Fibroblast of skin of abdomen (primary cell): ENCODE measurements around the gene SMIM1.

Source experiments
- DNase-seq: peaks from one replicate; pipeline ENCODE4 v3.0.0-alpha.2; 2013

Gene SMIM1

DNA sequence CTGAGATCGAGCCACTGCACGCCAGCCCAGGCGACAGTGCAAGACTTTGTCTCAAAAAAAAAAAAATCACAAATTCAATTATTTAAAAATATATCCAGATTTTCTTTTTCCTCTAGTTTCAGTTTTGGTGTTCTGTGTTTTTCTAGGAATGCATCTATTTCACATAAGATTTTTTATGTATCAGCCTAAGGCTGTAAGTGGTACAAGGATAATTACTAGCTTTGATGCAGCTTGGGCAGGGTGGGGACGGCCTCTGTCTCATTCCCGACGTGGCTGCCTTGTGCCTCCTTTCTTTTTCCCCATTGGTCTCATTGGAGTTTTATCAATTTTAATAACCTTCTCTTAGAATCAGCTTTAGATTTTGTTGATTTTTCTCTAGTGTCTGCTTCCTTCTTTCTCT, 13.4 kb upstream of the SMIM1 start:
- no peak for DNase-seq

DNA sequence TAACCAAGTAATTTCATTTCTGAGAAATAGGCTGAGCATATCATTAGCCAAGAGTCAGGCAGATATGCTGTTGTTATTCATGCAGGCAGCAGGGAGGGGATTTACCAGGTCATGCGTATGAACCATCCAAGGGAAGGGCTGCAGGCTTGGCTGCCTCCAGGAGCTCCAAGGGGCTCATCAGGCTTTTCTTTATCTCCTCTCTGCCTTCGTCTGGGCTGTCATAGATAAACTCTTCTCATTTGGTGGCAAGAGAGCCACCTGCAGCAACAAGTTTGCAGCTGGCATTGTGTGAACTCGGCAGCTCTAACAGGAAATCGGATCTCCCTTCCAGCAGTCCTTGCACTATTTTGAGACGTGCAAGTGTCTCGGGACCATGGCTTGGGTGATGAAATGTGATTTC, 12.8 kb upstream of the SMIM1 start:
- DNase-seq = no peak

DNA sequence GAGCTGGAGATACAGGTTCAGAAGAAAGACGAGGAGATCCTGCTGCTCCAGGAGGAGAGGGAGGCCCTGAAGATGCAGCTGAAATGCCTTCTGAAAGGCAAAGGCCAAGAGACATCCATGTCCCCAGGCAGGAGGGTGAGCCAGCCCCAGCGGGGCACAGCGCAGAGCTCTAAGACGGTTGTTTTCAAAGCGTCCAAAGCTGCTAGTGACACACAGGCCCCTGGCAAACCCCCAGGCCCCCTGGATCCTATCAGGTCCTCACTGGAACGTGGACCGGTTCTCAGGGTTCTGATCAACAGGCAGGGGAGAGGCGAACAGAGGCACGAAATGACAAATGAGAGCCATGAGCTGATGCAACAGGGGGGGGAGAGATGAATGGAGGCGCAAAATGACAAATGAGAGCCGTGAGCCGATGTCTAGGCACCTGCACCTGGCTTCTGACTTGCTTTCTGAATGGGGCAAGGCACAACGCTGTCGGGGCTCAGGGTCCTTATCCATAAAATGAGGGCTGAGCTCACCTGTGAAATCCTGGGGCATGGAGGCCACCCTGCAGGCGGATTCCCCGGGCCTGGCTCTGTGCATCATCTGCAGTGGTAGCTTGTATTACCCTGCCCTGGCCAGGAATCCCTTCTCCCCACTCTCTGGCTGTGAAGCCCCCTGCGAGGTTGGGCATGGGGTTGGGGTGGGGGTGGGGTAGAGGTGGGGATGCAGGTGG, 11.1 kb upstream of the SMIM1 start:
- no peak for DNase-seq

DNA sequence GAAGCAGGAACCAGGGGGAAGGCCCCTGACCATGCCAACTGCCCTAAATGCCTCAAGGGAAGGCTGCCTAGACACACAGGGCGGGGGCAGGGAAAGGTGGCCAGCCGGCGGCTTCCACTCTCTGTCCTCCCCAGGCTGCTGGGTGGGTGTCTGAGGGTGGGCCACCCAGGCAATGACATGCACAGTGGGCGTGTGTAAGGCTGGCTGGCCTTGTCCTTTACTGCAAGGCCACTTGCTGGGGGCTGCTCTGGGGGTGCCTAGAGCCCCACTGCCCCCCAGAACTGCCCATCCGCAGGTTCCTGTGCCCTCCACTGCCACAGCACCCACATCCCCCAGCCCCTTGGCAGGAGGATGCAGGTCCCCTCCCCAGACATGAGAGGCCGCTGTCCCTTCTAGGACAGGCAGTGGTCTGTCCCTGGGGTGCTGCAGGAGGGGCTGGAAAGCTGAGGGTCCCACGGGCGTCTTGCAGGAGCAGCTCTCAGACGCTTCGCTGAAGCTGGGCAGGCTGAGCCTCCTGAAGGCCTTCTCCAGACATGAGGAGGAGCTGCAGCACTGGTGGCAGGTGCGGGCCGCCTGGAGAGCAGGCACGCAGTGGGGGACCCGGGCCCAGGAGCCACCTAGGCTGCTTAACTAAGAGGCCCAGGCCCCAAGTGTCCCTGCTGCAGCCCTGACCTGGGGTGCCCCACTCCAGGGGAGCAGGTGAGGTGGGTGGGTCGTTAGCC, 10.2 kb upstream of the SMIM1 start:
- DNase-seq = no peak

DNA sequence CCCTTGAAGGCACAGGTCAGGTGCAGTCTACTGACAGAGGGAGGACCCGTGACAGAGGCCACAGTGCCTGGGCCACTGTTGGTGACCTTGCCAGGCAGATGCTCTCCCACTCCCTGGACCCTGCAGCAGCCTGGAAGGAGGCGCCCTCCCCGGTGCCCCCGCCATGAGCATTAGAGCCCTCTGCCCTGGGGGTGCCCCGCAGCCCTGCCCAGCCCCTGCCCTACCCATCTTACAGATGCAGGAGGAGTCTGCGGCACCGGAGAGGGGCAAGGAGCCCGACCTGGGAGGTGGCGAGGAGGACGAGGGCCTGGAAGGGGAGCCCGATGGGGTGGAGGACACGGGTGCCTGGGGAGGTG, 9.7 kb upstream of the SMIM1 start:
- no peak for DNase-seq

GRCh38 chr1:3763351-3764125, 9.0 kb upstream of the SMIM1 start:
- DNase-seq = no peak

- DNase-seq = no peak
These were observed 5.1 kb upstream of the SMIM1 start for GRCh38 chr1:3767328-3767925.

DNA sequence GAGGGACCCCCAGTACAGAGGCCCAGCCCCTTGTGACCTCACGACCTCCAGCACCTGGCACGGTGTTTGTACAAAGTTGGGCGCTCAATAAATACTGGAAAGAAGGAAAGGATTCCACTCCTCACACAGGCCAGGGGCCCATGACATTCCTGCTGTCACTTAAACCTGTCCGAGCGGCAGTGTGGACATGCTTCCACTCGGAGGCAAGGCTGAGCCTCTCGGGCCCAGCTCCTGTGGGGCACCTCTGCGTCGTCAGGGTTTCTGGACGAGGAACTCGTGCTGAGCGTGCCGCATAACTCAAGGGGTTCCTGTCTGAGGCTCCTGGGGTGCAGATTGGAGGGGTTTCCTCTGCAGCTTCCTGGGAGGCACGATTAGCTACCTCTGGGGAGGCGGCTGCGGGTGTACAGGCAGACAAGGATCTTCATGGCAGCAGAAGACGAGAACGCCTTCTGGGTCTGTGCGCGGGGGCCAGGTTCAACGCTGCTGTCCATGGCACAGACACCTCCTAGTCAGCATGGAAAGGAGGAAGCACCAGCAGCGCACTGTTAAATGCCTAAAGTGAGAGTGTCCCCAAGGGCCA, 3.6 kb upstream of the SMIM1 start:
- no peak for DNase-seq

DNA sequence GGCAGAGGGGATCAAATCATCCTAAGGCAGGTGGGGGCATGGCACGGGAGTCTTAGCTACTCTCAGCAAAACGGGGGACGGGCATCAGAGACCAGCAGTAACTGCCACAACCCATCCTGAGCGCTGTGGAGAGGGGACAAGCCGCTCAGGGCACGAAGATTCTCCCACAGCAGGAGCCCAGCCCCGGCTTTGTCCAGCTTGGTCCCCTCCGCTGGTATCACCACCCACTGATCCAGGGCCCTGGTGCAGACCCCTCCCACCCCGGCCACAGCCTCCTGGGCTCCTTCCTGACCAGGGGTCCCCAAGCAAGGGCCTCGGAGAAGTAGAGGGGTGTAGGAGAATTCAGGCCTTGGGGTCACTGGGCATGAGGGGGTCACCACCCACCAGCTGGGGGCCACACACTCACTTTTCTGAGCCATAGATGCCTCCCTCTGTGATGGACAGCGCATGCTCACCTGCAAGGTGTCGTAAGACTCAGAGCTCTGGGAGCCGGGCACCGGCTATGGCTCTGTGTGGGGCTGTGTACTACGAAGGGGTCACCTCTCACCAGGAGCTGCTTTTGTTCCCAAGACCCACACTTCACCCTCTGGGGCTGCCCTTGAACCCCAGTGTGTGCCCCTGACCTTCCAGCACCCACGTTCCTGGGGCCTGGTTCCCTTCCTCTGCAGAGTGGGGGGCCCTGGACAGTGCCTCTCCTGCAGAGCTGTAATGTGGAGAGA, 2.3 kb upstream of the SMIM1 start:
- no peak for DNase-seq

DNA sequence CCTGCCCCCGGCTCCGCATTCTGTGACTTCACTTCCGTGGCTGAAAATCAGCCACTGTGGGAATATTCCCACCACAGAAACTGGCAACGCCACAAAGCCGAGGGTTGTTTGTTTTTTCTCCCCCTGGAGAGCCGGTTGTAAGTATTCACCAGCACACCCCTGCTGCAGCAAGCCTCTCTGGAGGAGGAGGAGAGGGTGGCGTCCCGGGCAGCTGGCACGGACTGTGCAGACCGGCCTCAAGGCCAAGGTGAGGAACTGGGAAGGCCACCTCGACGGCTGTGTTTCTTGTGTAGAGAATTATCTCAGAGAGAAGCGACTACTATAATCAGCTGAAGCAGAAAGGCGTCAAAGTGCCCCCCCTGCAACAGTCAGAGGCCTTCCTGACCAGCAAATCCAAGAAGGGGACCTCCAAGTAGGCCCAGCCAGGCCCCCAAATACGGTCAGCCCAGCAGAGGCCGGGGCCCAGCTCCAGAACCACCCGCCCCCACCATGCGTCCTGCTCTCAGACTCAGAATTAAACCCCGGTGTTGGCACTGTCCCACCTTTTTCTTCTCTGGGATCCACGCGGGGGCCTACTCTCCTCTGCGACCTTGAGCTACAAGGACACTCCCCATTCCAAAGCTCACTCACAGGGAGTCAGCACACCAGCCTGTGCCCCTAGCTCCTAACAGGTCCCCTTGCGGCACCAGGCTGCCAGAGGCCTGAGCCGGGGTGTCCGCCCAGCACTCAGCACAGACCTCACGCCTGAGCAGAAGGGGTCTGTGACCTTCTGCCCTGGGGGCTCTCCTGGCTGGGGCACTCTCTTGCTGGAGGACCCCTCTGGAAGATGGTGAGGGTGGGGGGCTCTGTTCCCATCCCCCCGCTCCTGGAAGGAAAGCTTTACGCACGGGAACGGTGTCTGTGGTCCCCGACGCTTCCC, 1.2 kb upstream of the SMIM1 start:
- no peak for DNase-seq

- peak; percentile 81 for DNase-seq
These were observed 378 bp upstream of the SMIM1 start for GRCh38 chr1:3772027-3772714.

DNA sequence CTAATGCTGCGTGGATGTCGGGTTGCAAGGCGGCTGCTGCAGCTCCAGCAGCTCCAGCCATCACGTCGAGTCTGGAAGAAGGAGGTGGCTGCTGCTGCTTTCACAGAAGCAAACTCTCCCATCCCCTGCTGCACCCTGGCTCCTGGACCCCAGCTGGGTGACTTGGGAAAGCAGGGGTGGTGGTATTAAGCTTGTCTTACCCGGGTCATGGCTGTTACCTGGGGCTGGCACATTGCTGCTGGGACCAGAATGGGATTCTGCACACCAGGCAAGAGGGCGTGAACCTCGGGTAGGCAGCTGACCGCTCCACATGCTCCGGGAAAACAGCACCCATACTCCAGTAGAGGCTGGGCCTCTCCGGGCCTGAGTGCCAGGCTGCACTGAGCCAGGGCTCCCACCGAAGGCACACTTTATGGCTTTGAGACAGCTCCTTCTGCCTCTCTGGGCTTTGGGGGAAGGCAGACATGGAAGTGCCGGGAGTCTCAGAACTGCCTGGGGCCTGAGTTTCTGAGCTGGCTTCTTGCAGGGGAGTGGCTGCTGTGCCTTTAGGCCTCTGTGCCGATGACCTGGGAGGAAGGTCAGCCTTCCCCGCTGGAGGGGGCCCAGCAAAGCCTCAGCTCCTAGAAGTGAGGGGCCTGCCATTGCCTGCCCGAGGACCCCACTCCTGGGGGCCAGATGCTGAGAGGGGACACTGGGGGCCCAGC, 1.2 kb downstream of the SMIM1 start:
- DNase-seq = no peak

DNA sequence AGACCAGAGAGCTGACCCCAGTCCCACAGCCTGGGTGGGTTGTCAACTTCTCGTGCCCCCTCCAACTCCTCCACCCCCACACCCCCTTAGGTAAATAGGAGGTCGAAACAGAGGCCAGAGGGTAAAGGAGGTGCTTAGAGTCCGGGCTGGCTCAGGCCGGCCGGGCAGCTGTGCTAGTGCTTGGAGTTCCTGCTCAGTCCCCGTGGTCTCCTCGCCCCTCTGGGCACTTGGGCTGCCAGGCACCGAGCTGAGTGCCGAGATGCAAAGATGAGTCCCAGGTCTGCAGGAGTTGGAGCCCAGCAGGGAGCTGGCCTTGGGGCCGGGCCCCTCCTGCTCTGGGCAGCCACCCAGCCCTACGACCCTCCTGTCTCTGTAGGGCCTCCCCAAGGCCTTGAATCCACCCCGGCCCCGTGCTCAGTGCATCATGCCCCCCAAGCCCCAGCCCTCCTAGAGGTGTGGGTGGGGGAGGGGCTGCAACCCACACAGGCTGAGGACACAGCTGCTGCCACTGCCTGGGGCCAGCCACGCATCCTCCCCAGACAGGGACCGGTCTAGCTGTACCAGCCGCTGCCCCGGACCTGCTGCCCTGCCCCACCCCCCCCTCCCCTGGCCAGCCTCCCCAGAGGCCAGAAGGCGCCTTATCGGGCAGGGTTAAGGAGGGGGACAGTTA, 1.9 kb downstream of the SMIM1 start:
- no peak for DNase-seq

DNA sequence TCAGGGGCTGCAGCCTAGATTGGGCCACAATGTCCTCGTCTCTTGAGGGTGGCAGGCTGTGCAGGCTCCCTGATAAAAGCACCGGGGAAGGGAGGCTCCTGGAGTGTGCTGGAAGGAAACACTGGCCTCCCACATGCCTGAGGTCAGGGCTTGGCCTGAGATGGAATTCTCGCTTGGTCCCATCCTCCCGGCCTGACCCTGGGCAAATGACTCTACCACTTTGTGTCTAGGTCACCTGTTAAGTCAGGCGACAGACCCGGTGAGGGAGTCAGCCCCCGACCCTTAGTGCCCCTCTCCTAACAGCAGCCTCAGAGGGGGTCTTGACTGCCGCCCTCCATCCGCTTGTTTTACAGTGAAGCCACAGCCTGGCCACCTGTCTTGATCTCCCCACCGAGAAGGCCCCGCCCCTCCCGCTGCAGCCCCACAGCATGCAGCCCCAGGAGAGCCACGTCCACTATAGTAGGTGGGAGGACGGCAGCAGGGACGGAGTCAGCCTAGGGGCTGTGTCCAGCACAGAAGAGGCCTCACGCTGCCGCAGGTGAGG, 2.5 kb downstream of the SMIM1 start:
- no peak for DNase-seq

DNA sequence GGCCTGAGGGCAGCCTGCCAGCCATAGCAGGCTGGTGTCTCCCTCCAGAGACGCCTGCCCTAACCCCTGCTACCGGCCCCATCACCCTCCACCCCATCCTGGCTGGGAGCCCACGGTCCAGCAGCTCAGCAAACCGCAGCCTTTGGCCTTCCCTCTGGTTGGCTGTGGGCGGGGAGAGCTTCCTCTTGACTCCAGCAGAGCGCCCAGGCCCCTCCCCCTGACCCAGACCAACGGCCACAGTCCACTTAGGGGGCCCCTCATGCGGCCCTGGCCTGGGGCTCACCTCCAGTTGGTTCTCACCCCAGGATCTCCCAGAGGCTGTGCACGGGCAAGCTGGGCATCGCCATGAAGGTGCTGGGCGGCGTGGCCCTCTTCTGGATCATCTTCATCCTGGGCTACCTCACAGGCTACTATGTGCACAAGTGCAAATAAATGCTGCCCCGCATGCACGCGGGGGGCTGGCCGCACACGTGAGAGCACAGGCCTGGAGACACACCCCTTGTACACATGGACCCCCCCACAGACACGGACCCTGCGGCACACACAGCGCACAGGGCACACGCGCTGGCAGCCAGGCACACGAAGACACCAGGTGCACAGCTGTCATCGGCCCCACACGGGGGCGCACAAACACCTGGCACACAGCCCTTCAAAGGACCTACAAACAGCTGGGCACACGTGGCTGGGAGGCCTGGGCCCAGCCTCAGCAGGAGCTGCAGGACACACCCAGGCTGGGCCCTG, 3.1 kb downstream of the SMIM1 start:
- peak; percentile 38 for DNase-seq

DNA sequence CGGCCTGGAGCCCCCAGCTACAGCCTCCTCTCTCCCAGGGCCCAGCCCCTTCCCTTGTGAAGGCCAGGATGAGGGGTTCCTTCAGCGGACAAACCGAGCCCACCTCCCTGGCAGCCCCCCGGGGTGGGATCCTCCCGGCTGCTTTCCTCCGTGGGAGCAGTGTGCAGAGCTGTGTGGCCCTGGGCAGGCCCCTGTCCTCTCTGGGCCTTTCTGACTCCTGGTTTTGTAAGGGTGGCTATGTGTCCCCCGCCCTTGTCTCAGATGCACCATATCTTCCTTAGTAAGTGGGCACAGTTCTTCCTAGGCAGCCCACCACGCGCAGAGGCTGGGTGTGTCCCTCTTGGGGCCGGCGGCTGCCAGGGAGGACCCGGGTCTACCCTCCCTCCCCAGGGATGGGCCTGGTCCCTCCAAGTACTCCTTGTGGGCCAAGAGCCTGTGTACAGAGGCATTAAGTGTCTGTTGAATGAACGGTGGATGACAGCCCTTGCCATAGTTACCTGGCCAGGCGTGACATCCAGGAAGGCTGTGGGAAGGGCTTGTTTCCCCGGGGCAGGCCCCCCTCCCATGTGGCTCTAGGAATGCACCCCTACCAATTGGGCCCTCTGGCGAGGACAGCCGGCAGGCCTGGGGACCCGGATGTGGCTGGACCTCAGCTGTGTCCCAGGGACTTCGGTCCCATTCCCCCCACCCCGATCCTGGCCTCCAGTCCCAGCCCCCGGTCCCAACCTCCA, 3.8 kb downstream of the SMIM1 start:
- DNase-seq = no peak

- DNase-seq = no peak
These were observed 4.6 kb downstream of the SMIM1 start for GRCh38 chr1:3777078-3777547.
